OCI-LY7 (cell line): Measurements from ENCODE around the gene XDH.

Experiments
- EZH2phosphoT487 ChIP-seq: fragments of 200-600 bp; sonication (generic); IDR thresholded peaks from 2 replicates; pipeline ENCODE4 v1.6.1; 2018; ENCODE audit warnings: low read depth, borderline replicate concordance, mild to moderate bottlenecking, mixed run types, antibody characterized with exemption, low read length, moderate library complexity, mixed read lengths
- TF ChIP-seq, protein P1 (sequence below): fragments of 200-600 bp; sonication (generic); conservative IDR thresholded peaks from 2 replicates; pipeline ENCODE4 v1.5.1; 2014; ENCODE audit warnings: mild to moderate bottlenecking, antibody characterized with exemption, low read length, moderate library complexity, mixed read lengths

DNA sequence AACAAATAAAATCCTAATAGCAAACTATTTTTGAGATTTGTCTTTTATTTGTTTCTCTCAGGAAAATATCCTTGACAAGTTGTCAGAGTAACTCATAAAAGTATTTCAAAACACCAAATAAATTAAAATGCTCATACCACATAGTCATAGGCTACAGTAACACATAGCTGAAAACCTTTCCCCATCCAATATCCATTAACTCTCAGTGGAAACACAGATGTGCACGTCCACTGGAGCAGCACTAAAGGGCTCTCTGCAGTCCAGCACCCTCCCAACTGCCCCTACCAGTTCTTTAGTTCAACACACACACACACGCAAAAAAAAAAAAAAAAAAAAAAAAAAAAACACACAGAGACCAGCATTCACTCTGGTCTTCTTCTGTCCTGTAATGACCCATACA is 879 bp upstream of the XDH start:
- TF ChIP-seq, protein P1, sequence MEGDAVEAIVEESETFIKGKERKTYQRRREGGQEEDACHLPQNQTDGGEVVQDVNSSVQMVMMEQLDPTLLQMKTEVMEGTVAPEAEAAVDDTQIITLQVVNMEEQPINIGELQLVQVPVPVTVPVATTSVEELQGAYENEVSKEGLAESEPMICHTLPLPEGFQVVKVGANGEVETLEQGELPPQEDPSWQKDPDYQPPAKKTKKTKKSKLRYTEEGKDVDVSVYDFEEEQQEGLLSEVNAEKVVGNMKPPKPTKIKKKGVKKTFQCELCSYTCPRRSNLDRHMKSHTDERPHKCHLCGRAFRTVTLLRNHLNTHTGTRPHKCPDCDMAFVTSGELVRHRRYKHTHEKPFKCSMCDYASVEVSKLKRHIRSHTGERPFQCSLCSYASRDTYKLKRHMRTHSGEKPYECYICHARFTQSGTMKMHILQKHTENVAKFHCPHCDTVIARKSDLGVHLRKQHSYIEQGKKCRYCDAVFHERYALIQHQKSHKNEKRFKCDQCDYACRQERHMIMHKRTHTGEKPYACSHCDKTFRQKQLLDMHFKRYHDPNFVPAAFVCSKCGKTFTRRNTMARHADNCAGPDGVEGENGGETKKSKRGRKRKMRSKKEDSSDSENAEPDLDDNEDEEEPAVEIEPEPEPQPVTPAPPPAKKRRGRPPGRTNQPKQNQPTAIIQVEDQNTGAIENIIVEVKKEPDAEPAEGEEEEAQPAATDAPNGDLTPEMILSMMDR: no peak
- TF ChIP-seq EZH2phosphoT487: no peak
